Endometrium (tissue), 2 donors: ENCODE measurements around the gene SLC25A28.

Source experiments
- FAIRE-seq: peaks from 2 replicates; lab custom pipeline; 2012; peaks lifted over from hg19 to GRCh38; lab: Jason Lieb, UNC
- donor health status: control.
- donor health status: control.

Gene SLC25A28

DNA sequence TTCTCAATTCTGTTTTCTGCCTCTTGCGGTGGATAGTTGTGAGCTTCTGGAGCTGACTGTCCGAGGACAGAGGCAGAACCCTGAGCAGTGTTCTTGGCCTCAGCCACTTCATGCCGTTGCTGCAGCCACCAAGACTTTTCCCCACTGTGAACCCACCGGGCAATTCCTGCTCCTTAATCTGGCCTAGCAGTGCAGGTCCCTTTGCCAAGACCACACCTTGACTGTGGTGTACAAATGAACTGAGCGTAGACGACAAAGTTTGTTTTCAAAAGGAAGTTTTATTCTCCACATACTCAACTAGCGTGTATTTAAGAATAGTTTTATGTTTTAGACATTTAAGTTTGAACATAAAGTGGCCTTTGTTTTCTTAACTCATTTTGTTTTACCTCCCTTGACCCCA lies 29.4 kb downstream of the SLC25A28 start:
- FAIRE-seq, result no peak

DNA sequence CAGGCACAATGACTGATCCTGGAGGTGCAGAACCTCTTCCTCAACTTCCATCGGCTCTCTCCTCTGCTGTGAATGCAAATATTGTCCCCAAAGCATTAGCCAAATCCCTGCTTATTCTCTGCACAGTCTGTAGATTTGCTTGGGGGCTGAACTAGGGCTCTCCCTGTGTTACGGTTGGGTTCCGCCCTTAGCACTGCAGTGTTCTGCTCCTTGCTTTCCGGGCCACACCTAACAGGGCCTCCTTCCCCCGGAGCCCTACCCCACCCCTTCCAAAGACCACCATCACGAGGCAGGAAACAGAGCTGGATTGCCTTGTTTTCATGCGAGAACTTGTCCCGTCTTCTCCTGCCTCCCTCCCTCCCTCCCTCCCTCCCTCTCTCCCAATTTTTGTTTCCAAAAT lies 36.6 kb downstream of the SLC25A28 start:
- no peak for FAIRE-seq

DNA sequence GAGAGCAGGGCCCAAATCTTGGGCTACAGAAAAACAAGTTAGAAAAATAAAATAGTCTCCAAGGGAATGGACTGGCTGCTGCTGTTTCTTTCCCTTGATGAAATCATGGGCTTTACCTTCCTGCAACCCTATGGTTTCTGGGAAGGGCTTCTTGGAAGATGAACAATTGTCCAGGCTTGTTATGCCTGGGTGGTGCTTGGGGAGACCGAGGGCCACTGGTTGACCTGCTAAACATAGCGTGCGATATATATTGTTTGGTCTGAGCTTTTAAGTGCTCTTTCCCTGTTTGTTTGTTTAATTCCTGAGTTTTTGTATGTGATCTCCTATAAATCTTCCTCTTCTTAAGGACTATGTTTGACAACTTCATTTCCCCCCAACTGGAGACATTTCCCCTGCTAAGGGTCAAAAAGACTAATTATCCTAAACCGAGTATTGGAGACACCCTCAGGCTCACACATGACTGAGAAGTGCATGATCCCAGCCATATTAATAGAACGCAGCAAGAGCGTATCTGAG lies 37.9 kb downstream of the SLC25A28 start:
- FAIRE-seq, result no peak

DNA sequence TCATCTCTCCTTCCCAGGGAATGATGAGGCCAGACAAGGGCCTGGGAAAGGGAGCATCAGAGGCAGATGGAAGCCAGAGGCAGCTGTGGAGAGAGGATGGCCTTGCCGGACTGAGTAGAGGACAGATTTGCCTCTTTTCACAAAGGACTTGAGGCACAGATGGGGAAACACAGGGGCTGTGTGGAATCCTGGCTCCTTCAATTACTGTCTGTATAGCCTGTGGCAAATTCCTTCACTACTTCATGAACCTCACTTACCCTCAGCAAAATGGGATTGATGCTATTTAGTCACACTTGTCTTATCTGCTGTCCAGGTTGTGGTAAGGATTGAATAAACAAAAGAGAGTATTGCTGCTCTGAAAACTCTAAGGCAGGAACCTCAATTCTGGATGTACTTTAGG lies 40.3 kb downstream of the SLC25A28 start:
- FAIRE-seq, result no peak

DNA sequence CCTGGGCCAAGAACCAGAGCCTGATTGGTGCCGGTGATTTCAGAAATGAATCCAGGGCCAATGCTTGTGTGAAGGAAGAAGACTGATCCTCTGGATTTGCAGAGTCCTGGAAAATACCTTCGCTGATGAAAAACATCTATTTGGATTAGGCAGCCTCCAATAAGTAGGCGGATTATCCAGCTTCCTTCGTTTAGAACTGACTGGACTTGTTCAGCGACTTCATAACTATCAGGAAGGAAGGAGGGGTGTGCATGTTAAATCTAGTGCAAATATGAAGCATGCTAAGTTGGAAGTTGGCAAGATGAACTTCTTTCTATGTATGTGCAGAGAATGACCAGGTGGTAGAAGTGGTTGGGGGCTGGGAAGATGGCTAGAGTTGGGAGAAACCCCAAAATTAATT lies 46.4 kb downstream of the SLC25A28 start:
- no peak for FAIRE-seq

DNA sequence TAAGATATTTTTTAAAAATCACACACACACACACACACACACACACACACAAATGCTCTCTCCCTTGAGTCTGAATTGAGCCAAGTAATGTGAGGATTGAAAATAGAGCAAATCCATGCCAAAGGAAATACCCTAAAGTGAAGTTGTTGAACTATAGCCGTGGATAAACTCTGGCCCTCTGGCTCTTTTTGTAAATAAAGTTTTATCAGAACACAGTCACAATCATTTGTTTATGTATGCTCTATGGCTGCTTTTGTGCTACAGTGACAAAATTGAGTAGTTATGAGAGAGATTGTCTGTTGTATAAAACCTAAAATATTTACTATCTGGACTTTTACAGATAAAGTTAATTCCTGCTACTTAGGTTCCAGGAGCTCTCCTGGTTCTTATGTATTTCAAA lies 48.4 kb downstream of the SLC25A28 start:
- no peak for FAIRE-seq

DNA sequence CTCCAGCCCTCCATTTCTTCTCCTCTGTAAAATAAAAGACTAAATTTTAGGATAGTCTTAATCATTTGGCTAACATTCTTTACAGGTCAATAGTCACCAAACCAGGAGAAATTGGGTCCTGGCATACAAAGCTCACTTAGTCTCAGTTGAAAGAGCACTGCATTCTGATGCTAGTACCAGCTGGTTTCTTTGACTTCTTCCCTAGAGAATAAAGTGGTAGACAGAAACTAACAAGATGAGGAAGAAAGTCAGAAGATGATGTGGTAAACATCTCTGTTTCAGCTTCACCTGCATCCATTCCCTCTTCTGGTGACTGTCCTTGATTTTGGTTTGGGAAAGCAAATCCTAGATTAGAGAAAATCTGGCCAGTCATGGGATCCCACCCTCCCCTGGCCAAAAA lies 50.3 kb downstream of the SLC25A28 start:
- FAIRE-seq, result no peak

DNA sequence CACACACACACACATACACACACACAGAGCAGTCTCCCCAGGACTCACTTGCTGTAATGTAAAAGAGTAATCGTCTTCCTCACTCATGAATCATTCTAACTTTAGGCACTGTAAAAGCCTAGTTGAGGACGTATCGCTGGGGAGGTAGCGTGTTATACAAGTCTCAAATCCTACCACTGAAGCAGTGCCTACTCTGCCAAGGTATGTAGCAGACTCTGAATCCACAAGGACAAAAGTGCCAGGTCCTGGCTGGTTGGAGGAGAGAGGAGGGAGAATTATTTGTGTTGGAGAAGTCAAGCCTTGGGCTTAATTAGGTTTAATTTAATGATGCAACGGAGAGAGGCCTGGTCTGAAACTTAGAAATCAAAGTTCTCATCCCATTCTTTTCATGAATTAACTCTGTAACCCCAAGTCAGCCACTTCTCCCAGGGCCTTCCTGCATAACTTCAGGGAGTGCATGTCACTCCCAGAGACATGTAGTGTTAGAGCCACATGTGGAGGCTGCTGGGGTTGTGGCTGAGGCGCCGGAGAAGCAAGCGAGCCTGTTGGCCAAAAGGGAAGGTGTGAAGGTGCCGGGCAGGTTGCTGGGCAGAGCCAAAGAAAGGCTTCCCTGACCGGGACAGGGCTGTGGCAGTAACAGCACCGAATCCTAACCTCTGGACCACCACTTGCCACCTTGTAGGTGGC lies 50.8 kb downstream of the SLC25A28 start:
- FAIRE-seq, result no peak

DNA sequence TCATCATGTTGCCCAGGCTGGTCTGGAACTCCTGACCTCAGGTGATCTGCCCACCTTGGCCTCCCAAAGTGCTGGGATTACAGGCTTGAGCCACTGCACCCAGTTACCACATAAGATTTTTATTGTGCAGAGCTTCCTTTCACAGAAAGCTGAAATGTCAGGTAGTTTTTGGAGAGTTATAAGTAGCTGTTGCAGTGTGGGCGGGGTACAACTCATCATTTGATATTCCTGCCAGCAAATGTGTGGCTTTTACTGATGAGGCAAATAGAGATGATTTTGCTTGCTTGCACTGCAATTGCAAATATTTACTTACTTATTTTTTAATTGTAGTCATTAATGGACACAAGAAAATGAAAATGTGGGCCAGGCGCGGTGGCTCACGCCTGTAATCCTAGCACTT lies 55.1 kb downstream of the SLC25A28 start:
- FAIRE-seq, result no peak

DNA sequence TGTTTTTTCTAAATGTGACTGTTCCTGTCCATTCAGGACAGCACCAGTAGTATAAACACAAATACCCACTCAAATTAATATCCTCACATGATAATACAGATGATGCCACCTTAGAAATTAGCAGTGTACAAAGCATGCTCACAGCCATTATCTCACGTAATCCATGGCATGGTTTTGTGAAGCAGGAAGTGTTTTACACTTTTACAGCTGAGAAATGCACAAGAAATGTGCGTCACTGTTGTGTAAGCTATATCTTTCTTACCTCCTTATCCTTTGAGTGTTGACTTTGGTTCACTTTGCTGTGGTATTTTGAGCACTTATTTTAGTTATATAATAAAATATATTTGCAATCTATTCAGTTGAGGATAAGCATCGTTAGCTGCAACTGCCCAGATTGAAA lies 55.9 kb downstream of the SLC25A28 start:
- no peak for FAIRE-seq

DNA sequence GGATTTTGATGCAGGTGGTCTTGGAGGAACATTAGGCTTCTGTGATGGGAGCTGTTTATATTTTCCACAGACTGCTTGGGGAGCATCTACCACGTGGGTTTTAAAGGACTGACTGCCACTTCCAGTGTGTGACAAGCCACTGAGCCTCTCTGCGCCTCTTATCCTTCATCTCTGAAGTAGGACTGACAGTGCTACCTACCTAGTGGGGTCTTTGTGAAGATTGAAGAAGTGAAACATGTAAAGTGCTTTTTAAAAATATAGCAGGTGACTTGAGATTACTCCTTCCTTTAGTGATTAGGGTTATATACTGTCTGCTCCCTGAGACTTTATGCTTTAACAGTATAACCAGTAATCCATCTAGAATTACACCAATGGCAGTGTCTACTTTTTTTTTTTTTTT lies 57.6 kb downstream of the SLC25A28 start:
- FAIRE-seq, result no peak
